ENCODE data around the gene STMND1.

Gene STMND1

GRCh38 chr6:17167327-17167979, 65.6 kb downstream of the STMND1 start:
- no peak for DNase-seq

GRCh38 chr6:17169291-17169690, 67.4 kb downstream of the STMND1 start:
- no peak for DNase-seq

DNA sequence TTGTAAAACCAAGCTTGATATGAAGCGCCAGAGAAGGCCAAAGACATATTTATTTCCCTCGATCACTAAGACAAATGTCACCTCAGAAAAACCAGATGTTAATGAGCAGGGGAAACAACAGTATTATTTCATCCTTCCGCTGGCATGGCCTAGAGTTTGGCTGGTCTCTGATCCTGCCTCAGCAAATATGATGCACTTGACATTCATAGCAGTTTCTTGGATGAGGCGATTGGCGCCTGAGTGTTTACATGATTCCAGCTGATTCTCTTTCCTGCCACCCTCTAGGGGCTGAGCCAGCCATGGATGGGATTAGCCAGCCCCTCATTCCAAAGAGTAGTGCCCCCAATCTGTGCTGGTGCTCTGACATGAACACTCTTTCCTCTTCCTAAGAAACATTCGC, 67.9 kb downstream of the STMND1 start:
- no peak for DNase-seq

GRCh38 chr6:17172836-17173470, 71.1 kb downstream of the STMND1 start:
- DNase-seq = no peak

DNA sequence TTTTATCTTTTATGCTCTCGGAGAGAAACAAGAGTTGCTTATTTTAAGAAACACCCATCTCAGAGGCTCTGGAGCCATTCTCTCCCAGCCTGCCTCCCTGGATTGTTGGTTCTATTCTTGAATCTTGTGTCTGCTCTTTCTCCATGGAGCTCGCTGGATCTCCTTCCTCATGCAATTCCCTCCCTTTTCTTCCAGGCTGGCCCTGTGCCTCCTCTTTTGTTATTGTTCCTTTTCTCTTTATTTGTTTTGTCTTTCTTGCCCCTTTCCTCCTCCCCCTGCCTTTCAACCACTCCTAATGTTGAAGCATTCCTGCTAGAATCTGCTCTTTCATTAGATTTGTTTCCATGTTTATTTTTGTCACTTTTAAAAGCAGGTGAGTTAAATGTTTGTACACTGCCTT, 76.5 kb downstream of the STMND1 start:
- no peak for DNase-seq

DNA sequence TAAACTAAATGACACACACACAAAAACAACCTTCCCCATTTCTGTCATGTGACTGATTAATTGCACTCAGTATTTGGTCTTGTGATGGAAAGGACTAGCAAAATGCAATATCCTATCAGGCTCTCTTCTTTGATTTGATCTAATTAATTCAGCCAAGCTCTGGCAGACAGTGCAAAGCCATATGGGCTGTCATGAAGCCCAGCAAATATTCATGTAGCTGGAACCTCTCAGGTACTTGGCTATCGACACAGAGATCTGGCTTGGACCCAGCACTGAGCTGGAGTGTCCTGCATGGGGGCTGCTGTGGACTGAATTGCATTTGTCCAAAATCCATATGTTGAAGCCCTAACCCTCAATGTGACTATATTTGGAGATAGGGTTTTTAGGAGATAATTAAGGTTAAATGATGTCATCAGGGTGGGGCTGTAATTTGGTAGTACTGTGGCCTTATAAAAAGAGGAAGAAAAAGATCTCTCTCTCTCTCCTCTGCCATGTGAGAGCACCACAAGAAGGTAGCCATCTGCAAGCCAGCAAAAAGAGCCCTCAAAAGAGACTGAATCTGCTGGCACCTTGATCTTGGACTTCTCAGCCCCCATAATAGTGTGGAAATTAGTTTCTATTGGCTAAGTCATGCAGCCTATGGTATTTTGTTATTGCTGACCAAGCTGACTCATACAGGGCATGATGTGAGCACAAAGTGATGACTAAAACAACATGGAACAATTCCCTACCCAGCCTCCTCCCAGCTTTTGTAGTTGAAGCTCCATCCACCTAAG, 77.1 kb downstream of the STMND1 start:
- no peak for DNase-seq

DNA sequence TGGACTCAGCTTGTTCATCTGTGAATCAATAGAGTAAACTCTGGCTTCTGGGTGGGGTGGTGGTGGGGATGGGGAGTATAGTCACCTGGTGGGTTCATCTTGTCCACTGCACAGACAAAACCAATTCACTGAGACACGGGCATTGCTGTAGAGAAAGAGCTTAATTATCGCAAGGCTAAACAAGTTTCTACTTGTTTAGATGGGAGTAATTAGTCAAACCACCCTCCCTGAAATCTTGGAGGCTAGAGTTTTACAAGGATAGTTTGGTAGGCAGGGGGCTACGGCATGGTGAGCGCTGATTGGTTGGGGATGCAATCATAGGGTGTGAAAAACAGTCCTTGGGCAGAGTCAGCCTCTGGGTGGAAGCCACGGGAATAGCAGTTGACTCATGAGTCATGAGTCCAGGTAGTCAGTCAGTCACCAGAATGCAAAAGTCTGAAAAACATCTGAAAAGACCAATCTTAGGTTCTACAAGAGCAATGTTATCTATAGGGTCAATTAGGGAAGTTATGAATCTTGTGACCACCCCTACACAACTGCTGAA, 77.8 kb downstream of the STMND1 start:
- DNase-seq = no peak

Measured in stimulated activated CD4-positive, alpha-beta T cell treated with anti-CD3 and anti-CD28 coated beads, Interleukin-4, amount 100 ng/mL, for 1 hour (primary cell).